Measurements from ENCODE around the gene ADAM17. TPM values are rescaled to one million over a fixed set of nuclear protein-coding genes. Genes with fewer than 3 reads are reported as not detected.

ADAM17 gene
- total and polyA plus RNA-seq, 2 of the 13 experiments (the other 11 are each of a cell fraction or from before 2014, with no cell fraction given) = 6.5 to 33.4 TPM

DNA sequence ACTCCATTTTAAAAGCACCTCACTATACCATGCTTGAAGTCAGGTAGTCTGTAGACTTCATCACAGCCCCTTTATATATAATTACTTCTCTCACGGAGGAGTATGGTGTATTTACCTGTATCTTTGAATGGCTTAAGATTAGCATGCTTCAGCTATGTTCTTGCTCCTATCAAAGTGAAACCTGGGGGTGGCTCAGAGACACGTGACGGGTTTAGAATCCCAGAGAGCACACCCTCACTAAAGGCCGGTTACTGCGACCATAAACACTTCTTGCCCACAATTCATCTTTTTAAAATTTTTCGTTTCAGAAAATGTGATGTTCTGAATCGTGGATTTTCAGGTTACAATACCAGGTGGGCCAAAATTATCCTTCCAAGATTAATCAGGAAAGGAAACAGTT is 77.7 kb downstream of the ADAM17 start:
- no peak overlapping the region for H3K27ac ChIP-seq (ENCODE audit: extremely low read length, insufficient read depth, low read length)
- no peaks in the 10 kb centered on the region for H3K27me3 ChIP-seq (ENCODE audit: control insufficient read depth in 1 of 2, insufficient read depth in 2 of 2, low read length in 2 of 2)
- H3K79me2 ChIP-seq (ENCODE audit: insufficient read depth, low read length) = no peaks in the 10 kb centered on the region
- in situ Hi-C loops (cut with HindIII; ENCODE audit: extremely low pct_ligation_motif_present, low pct_unique_long_range_greater_than_20kb) = no loop called here
- TF ChIP-seq SOX6 (IDR thresholded peaks at IDR 0.05) (no peak), SOX6 (CRISPR knock-in tag; IDR thresholded peaks at IDR 0.05) (no peak), ZNF251 (CRISPR knock-in tag; IDR thresholded peaks at IDR 0.05) (no peak), CEBPB (IDR thresholded peaks at IDR 0.05; ENCODE audit: borderline replicate concordance, low read depth, low read length) (no peak), ZNF337 (CRISPR knock-in tag; IDR thresholded peaks at IDR 0.05; ENCODE audit: borderline replicate concordance, low read depth) (no peak), DR1 (CRISPR knock-in tag; IDR thresholded peaks at IDR 0.05) (no peak), NAIF1 (CRISPR knock-in tag; IDR thresholded peaks at IDR 0.05; ENCODE audit: borderline replicate concordance) (no peak), ZNF501 (CRISPR knock-in tag; IDR thresholded peaks at IDR 0.05) (no peak), ZNF549 (CRISPR knock-in tag; IDR thresholded peaks at IDR 0.05) (no peak), ZNF562 (CRISPR knock-in tag; IDR thresholded peaks at IDR 0.05; ENCODE audit: borderline replicate concordance) (no peak), TOE1 (CRISPR knock-in tag; IDR thresholded peaks at IDR 0.05) (no peak), CENPX (CRISPR knock-in tag; IDR thresholded peaks at IDR 0.05) (no peak), HOXA9 (CRISPR knock-in tag; IDR thresholded peaks at IDR 0.05; ENCODE audit: borderline replicate concordance) (no peak), ZNF432 (CRISPR knock-in tag; IDR thresholded peaks at IDR 0.05; ENCODE audit: borderline replicate concordance) (no peak), ADNP (CRISPR knock-in tag; IDR thresholded peaks at IDR 0.05) (no peak), ZNF350 (CRISPR knock-in tag; IDR thresholded peaks at IDR 0.05; ENCODE audit: borderline replicate concordance, low read depth) (no peak)
- TF ChIP-seq, protein P1, sequence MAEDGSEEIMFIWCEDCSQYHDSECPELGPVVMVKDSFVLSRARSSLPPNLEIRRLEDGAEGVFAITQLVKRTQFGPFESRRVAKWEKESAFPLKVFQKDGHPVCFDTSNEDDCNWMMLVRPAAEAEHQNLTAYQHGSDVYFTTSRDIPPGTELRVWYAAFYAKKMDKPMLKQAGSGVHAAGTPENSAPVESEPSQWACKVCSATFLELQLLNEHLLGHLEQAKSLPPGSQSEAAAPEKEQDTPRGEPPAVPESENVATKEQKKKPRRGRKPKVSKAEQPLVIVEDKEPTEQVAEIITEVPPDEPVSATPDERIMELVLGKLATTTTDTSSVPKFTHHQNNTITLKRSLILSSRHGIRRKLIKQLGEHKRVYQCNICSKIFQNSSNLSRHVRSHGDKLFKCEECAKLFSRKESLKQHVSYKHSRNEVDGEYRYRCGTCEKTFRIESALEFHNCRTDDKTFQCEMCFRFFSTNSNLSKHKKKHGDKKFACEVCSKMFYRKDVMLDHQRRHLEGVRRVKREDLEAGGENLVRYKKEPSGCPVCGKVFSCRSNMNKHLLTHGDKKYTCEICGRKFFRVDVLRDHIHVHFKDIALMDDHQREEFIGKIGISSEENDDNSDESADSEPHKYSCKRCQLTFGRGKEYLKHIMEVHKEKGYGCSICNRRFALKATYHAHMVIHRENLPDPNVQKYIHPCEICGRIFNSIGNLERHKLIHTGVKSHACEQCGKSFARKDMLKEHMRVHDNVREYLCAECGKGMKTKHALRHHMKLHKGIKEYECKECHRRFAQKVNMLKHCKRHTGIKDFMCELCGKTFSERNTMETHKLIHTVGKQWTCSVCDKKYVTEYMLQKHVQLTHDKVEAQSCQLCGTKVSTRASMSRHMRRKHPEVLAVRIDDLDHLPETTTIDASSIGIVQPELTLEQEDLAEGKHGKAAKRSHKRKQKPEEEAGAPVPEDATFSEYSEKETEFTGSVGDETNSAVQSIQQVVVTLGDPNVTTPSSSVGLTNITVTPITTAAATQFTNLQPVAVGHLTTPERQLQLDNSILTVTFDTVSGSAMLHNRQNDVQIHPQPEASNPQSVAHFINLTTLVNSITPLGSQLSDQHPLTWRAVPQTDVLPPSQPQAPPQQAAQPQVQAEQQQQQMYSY (CRISPR knock-in tag; IDR thresholded peaks at IDR 0.05) = no peak
- TF ChIP-seq, protein P2, sequence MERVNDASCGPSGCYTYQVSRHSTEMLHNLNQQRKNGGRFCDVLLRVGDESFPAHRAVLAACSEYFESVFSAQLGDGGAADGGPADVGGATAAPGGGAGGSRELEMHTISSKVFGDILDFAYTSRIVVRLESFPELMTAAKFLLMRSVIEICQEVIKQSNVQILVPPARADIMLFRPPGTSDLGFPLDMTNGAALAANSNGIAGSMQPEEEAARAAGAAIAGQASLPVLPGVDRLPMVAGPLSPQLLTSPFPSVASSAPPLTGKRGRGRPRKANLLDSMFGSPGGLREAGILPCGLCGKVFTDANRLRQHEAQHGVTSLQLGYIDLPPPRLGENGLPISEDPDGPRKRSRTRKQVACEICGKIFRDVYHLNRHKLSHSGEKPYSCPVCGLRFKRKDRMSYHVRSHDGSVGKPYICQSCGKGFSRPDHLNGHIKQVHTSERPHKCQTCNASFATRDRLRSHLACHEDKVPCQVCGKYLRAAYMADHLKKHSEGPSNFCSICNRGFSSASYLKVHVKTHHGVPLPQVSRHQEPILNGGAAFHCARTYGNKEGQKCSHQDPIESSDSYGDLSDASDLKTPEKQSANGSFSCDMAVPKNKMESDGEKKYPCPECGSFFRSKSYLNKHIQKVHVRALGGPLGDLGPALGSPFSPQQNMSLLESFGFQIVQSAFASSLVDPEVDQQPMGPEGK (CRISPR knock-in tag; IDR thresholded peaks at IDR 0.05) = no peak
- TF ChIP-seq, protein P3, sequence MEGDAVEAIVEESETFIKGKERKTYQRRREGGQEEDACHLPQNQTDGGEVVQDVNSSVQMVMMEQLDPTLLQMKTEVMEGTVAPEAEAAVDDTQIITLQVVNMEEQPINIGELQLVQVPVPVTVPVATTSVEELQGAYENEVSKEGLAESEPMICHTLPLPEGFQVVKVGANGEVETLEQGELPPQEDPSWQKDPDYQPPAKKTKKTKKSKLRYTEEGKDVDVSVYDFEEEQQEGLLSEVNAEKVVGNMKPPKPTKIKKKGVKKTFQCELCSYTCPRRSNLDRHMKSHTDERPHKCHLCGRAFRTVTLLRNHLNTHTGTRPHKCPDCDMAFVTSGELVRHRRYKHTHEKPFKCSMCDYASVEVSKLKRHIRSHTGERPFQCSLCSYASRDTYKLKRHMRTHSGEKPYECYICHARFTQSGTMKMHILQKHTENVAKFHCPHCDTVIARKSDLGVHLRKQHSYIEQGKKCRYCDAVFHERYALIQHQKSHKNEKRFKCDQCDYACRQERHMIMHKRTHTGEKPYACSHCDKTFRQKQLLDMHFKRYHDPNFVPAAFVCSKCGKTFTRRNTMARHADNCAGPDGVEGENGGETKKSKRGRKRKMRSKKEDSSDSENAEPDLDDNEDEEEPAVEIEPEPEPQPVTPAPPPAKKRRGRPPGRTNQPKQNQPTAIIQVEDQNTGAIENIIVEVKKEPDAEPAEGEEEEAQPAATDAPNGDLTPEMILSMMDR (CRISPR knock-in tag; IDR thresholded peaks at IDR 0.05) = no peak
- DNase-seq (ENCODE audit: low spot score) (no peak), FAIRE-seq (no peak), ATAC-seq (no peak)
- H3K36me3 ChIP-seq (replicated peaks in 1 of 2; ENCODE audit: control insufficient read depth in 1 of 2, insufficient read depth in 2 of 2, low read length in 2 of 2) = peaks cover 4 to 15% of the 10 kb centered on the region in 2 experiments
- H4K20me1 ChIP-seq (ENCODE audit: insufficient read depth, low read length) = no peaks in the 10 kb centered on the region
- H3K9me3 ChIP-seq (ENCODE audit: low read length) = no peaks in the 10 kb centered on the region
- H2AFZ ChIP-seq (ENCODE audit: low read length) = no peak overlapping the region
- 75% methylated on average over 7 of the region's 7 CpGs for WGBS (ENCODE audit: low lambda C conversion rate)
- no peak overlapping the region for H3K9ac ChIP-seq (ENCODE audit: insufficient read depth, low read depth, low read length)
- no peak overlapping the region for H3K4me2 ChIP-seq (ENCODE audit: low read depth, low read length)
- intact Hi-C loops (cut with micrococcal nuclease; ENCODE audit: unreplicated experiment) = loop anchor here (5.0 kb wide), 1 partner anchor 79 kb away; the partner anchor contains the start of gene ADAM17
- ChIA-PET CTCF (ENCODE audit: low intra/inter-chr PET ratio, low total read pairs) (no interaction called here), POLR2A (no interaction called here)
- no peak overlapping the region for H3K4me3 ChIP-seq (replicated peaks in 1 of 3; ENCODE audit: insufficient read depth in 1 of 3, low read depth in 2 of 3, low read length in 3 of 3)
- peaks cover 40% of the 10 kb centered on the region for H3K4me1 ChIP-seq (ENCODE audit: insufficient read depth, low read length)
- no TSS peak for BruUV-seq (replicated peaks)
